HG03045 (cell line): ENCODE data around the gene MYLK3.
A peak's percentile ranks its signal among the peaks of the same experiment; 100 is the strongest.

Experiments used
- ATAC-seq: cut with Tn5 transposase; IDR thresholded peaks from one replicate; pipeline ENCODE4 v1.9.1; 2021; ENCODE audit warnings: mild to moderate bottlenecking, moderate library complexity; ENCODE audit not compliant: unreplicated experiment

MYLK3 gene

GRCh38 chr16:46759309-46759708 is 11.2 kb upstream of the MYLK3 start:
- no peak for ATAC-seq

DNA sequence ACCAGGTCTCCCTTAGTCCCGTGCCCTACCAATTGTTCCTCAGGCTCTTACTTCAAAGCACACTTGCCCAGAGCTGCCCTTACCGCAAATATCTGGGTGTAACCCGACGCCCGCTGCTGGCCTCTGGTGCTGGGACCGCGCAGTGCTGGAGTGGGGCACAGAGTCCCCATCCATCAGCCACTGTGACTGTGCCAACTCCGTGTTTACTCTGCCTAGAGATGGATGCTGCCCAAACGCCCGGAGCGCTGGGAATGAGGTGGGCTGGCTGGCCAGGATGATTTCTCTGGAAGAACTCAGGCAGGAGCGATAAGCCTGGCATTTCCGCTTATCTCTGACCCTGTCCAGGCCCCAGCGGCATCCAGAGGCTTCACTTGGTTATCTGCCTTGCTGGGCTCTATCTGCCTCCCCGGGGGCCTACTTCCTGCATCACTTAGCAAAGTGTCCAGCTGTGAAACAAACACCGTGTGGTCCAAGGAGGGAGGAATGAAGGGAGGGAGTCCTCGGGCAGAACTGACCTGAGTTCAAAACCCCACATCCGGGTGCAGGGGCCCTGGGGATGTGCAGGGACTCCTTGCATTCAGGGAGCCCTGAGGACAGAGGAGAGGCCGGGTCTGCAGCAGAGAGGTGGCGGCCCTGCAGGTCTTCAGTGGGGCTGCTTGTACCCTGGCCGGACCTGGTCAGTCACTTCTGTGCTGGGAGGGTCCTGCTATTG is 9.4 kb upstream of the MYLK3 start:
- ATAC-seq = no peak

DNA sequence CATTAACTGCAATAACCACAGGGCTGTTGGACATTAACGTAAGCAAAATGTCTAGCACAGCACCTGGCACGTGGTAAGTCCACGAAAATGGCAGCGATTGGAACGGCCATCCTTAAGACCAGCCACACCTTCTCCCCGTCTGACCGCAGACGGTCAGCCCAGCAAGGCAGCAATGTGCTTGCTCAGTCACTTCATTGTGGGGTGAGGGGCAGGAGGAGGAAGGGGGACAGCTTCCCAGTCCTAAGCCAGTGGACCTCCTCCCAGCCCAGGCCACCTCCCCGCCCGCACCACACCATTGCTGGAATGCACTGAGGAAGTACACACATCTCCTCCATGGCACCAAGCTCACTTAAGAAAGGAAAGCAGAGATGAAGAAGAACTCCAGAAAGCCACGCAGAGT is 8.6 kb upstream of the MYLK3 start:
- ATAC-seq = no peak

- no peak for ATAC-seq
Observed at GRCh38 chr16:46753015-46753414, 4.9 kb upstream of the MYLK3 start.

DNA sequence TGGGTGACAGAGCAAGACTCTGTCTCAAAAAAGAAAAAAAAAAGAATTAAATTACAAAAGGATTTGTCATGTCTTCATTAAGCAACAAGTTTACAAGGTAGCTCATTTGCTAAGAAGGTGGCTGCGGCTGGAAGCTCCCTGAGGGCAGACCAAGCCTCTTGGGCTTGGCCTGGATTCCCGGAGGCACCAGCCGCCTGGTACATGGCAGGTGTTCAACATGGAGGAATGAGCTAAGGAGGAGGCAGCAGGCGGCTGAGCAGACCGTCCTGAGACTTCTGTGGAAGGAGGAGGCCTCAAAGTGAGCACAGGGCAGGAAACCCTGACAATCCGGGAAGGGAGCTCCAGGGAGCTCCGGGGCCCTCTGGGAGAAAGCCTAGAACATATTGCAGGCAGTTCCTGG is 3.2 kb upstream of the MYLK3 start:
- ATAC-seq = no peak

DNA sequence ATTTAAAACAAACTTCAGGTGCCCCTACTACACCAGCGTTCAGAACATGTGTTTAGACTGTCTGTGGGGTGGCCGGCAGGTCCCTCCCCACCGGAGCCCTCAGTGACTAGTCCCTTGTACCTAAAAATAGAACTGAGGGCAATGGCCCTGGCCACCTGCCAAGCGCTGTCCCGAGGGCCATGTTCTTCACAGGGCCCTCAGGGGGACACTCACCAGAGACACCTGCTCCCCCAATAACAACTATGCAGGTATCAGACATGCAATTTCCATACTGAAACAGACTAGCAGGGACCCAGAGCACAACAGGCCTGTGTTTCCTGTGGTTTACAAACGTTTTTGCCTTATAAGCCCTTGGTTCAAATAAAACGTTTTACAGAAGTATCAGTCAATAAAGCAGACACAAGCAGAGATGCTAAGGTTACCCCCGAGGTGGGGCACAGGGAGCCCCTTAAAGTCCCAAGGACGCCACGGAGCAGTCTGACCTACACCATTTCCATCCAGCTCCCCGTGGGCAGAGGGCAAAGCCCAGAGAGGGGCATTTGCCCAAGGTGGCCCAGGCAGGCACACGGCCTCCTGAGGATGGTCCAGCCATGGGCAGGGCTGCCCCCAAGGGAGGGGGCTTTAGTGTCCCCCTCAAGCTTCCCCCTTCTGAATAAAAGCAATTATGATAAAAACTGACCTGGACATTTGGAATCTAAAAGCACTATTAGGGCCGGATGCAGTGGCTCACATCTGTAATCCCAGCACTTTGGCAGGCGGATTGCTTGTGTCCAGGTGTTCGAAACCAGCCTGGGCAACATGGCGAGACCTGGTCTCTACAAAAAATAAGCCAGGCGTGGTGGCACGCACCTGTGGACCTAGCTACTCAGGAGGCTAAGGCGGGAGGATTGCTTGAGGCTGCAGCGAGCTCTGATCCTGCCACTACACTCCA is 896 bp upstream of the MYLK3 start:
- peak; percentile 66 for ATAC-seq

DNA sequence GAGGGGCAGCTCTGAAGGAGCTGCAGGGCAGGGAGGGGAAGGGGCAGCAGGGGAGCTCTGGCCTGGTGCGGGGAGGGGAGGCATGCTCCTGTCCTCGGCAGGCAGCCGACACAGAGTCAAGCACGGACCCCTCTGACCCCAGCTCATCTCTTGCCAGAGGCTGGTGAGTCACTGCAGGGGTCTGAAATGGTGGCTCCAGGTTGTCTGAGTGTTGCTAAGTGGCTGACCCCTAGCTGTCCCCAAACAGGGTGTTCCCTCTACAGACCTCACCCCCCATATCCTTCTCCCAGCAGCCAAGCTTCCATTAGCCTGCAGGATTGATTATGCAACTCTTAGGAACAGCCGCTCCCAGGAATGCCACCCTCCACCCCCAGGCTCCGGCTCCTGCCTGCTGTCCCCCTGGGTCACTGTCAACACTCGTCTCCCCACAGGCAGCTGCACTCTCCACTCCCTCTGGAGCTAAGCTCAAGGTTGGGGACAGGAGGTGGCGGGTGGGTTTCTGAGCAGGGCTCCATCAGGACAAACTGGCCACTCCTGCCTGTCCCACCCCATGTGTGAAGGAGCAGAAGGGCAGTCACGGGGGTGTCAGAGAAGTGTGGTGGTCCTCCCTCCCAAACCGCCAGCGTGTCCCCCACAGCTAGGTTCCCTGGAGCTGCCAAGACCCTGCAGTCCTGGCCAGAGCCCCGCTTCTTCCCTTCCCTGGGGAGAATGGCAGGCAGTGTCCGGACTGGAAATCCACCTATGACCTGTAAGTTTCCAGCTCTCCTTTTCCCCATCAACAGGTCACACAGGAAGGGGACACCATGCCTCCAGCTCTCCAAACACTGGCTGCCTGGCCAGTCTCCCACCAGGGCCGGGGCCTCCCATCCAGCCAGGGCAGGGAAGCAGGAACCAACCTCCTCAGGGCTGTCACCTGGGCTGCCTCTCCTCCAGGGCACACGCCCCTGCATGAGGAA is 1.0 kb downstream of the MYLK3 start:
- ATAC-seq = no peak

DNA sequence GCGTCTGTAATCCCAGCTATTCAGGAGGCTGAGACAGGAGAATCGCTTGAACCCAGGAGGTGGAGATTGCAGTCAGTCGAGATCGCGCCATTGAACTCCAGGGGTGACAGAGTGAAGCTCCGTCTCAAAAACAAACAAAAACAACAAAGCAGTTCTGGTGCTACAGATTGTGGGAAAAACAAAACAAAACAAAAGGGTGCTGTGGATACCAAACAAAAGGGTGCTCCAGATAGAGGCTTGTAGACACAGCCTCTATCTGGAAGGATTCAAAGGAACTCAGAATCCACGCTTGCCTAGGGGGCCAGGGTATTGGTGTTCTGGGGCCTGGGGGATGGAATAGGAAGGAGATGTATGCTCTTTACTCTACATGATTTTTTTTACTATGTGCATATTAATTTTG is 2.5 kb downstream of the MYLK3 start:
- no peak for ATAC-seq

- ATAC-seq = peak; percentile 69
Observed at GRCh38 chr16:46743232-46743719, 4.9 kb downstream of the MYLK3 start.

GRCh38 chr16:46739934-46740333 is 8.2 kb downstream of the MYLK3 start:
- ATAC-seq = no peak

- no peak for ATAC-seq
Observed at GRCh38 chr16:46737621-46738214, 10.4 kb downstream of the MYLK3 start.

DNA sequence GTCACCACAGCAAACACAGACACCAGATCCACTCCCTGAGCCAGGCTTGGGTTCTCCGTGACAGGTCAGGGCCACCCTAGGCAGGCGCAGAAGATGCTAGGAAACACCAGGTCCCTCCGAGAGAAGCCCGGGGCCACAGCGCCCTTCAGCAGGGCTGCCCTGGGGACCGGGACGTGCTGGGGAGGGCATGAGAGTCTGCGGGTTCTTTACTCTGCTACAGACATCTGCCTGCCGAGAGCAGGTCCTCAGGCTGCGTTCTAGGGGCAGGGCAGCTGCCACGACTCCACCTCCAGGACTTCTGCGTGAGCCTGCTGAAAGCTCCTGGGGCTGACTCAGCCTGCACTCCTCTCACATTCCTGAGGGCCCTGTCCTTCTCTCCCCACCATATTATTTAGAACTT is 11.4 kb downstream of the MYLK3 start:
- no peak for ATAC-seq

GRCh38 chr16:46733319-46733830 is 14.8 kb downstream of the MYLK3 start:
- no peak for ATAC-seq

DNA sequence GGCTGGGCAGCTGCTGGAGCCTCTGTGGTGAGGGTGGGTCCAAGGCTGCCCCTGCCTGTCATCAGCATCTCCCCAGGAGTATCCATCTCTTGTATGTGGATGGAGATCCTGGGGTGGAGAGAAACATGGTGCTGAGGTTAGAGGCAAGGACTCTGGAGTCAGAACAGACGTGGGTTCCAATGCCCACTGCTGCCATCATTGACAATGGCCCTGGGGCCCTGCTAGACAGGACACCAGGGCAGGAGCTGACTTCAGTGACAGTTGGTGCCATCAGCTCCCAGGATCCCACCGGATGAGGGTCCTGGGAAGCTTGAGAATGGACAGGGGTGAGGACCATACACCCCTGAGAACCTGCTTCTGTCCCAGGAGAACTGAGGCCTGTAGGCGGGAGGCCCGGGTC is 15.6 kb downstream of the MYLK3 start:
- no peak for ATAC-seq

- no peak for ATAC-seq
Observed at GRCh38 chr16:46731691-46732555, 16.2 kb downstream of the MYLK3 start.

- ATAC-seq = no peak
Observed at GRCh38 chr16:46730801-46731690, 17.1 kb downstream of the MYLK3 start.

DNA sequence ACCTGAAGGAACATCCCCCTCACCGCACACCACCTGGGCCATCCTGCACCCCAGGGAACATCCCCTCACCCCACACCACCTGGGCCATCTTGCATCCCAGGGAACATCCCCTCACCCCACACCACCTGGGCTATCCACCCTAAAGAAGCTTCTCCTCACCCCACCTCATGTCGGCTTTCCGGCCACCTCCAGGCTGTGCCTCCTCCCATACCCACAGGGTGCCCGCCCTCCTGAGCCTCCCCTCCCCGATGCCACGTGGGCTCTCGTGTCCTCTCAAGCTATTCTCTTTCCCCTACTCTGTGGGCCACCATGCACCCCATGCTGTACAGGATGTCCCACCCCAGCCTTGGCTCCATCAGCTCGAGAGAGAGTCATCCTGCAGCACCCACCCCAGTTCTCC is 18.0 kb downstream of the MYLK3 start:
- ATAC-seq = no peak

- no peak for ATAC-seq
Observed at GRCh38 chr16:46729326-46729995, 18.7 kb downstream of the MYLK3 start.
